Breast epithelium (tissue), 3 donors: ENCODE data around the gene TMEM100.

Experiments
- POLR2A ChIP-seq: fragments of 450-650 bp; IDR thresholded peaks from one replicate; pipeline ENCODE4 v1.6.1; 2016; ENCODE audit warnings: antibody characterized with exemption, mild to moderate bottlenecking, moderate library complexity
- TF ChIP-seq, protein P1 (sequence below), 3 donors: fragments of 450-650 bp; IDR thresholded peaks; one replicate each; pipeline ENCODE4 v1.5.1; 2016 to 2017; ENCODE audit warnings: antibody characterized with exemption in 3 of 3, mild to moderate bottlenecking in 3 of 3, moderate library complexity in 3 of 3

DNA sequence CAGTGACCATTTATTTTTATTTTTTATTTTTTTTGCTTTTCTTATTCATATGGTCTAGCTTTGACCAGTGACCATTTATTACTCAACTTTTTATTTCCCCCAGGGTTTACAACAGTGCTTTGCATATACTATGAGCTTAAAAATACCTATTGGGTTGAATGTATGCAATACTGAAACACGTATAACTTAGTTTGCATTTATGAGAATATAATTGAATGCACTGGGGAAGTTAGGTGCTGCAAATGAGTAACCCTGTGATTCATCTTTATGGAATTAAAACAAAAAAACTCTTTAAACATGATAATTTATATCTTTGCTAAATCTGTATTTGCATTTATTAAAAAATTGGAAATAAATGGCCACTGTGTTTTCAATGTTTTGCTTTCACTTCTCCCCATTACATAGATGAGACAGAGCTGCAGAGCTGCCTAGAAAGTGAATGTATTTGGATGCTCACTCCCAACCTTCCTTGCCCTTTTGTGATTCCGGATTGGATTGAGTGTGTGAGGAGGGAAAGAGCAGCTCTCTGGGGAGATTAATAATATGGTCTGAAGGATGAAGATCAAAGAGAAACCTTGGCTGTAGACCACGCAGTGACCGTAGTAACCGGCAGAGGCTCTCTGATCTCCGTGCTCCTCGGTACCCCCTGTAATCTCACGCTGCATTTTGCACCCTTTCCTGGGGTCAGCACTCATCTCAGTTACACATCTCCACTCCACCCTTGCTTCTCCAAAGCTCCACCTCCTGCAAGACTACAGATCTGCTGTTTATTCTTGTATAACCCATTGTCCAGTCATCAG is 14.3 kb downstream of the TMEM100 start:
- TF ChIP-seq POLR2A, result no peak
- TF ChIP-seq, protein P1, sequence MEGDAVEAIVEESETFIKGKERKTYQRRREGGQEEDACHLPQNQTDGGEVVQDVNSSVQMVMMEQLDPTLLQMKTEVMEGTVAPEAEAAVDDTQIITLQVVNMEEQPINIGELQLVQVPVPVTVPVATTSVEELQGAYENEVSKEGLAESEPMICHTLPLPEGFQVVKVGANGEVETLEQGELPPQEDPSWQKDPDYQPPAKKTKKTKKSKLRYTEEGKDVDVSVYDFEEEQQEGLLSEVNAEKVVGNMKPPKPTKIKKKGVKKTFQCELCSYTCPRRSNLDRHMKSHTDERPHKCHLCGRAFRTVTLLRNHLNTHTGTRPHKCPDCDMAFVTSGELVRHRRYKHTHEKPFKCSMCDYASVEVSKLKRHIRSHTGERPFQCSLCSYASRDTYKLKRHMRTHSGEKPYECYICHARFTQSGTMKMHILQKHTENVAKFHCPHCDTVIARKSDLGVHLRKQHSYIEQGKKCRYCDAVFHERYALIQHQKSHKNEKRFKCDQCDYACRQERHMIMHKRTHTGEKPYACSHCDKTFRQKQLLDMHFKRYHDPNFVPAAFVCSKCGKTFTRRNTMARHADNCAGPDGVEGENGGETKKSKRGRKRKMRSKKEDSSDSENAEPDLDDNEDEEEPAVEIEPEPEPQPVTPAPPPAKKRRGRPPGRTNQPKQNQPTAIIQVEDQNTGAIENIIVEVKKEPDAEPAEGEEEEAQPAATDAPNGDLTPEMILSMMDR (IDR thresholded peaks at IDR 0.05), result no peak
